ENCODE data around the gene ST3GAL3. TPM values are rescaled to one million over a fixed set of nuclear protein-coding genes. Genes with fewer than 3 reads are reported as not detected.

ST3GAL3 gene
- total and polyA plus RNA-seq, 8 donors: 5.6 to 11.4 (median 8.6) TPM

GRCh38 chr1:43666608-43667007, 40.7 kb upstream of the ST3GAL3 start:
- Histone ChIP-seq H3K4me3 (no peak overlapping the region), H3K4me1 (no peaks in the 10 kb centered on the region), H3K27ac (no peak overlapping the region), H3K36me3 (peaks cover 6 to 96% (median 72%) of the 10 kb centered on the region in 3 donors), H3K27me3 (no peaks in the 10 kb centered on the region), H3K9me3 (no peaks in the 10 kb centered on the region)
- intact Hi-C loops (cut with DNase I): no loop called here
- TF ChIP-seq CTCF (IDR thresholded peaks at IDR 0.05): no peak
- ATAC-seq (no peak), DNase-seq (no peak), FAIRE-seq (no peak)

- Histone ChIP-seq H3K27ac (no peak overlapping the region), H3K9me3 (no peaks in the 10 kb centered on the region), H3K36me3 (peaks cover 0 to 91% (median 54%) of the 10 kb centered on the region in 3 donors), H3K27me3 (no peaks in the 10 kb centered on the region), H3K4me1 (no peaks in the 10 kb centered on the region), H3K4me3 (no peak overlapping the region)
- no peak for TF ChIP-seq CTCF (IDR thresholded peaks at IDR 0.05)
- ATAC-seq (no peak), FAIRE-seq (no peak), DNase-seq (no peak)
- WGBS, 2 donors: 91 to 97% methylated on average over 7 of the region's 7 CpGs
- intact Hi-C loops (cut with DNase I): no loop called here
Observed at GRCh38 chr1:43668956-43669355, 38.4 kb upstream of the ST3GAL3 start.

GRCh38 chr1:43669878-43670277, 37.5 kb upstream of the ST3GAL3 start:
- Histone ChIP-seq H3K36me3 (peaks cover 0 to 82% (median 53%) of the 10 kb centered on the region in 3 donors), H3K4me1 (no peaks in the 10 kb centered on the region), H3K4me3 (no peak overlapping the region), H3K9me3 (no peaks in the 10 kb centered on the region), H3K27ac (no peak overlapping the region), H3K27me3 (no peaks in the 10 kb centered on the region)
- no peak for ATAC-seq
- WGBS, 2 donors: 96 to 97% methylated on average over 5 of the region's 5 CpGs
- intact Hi-C loops (cut with DNase I): no loop called here
- FAIRE-seq: no peak
- TF ChIP-seq CTCF (IDR thresholded peaks at IDR 0.05): no peak
- no peak for DNase-seq

- no peak for ATAC-seq
- no peak for DNase-seq
- Histone ChIP-seq H3K27ac (no peak overlapping the region), H3K36me3 (peaks cover 0 to 69% (median 48%) of the 10 kb centered on the region in 3 donors), H3K4me1 (no peaks in the 10 kb centered on the region), H3K9me3 (no peaks in the 10 kb centered on the region), H3K4me3 (no peak overlapping the region), H3K27me3 (no peaks in the 10 kb centered on the region)
- no peak for TF ChIP-seq CTCF (IDR thresholded peaks at IDR 0.05)
- intact Hi-C loops (cut with DNase I): no loop called here
- FAIRE-seq: no peak
- WGBS, 2 donors: 90 to 96% methylated on average over 2 of the region's 2 CpGs
Observed at GRCh38 chr1:43671193-43671592, 36.1 kb upstream of the ST3GAL3 start.

GRCh38 chr1:43671626-43672330, 35.6 kb upstream of the ST3GAL3 start:
- TF ChIP-seq CTCF (IDR thresholded peaks at IDR 0.05): no peak
- Histone ChIP-seq H3K4me3 (no peak overlapping the region), H3K27ac (no peak overlapping the region), H3K27me3 (no peaks in the 10 kb centered on the region), H3K9me3 (no peaks in the 10 kb centered on the region), H3K36me3 (peaks cover 0 to 63% (median 42%) of the 10 kb centered on the region in 3 donors), H3K4me1 (no peaks in the 10 kb centered on the region)
- no peak for DNase-seq
- intact Hi-C loops (cut with DNase I): no loop called here
- 90 to 91% methylated on average over 10 of the region's 10 CpGs for WGBS, 2 donors
- FAIRE-seq: no peak
- ATAC-seq: peak in 3 of 4 donors; percentile 15 to 53 (median 30)
